Erythroblast (primary cell): Measurements from ENCODE around the gene VENTX.

Source experiments
- DNase-seq, 2 experiments: peaks; one replicate each; lab custom pipeline; 2025; lab: John Stamatoyannopoulos, UW
- GATA1 ChIP-seq: IDR thresholded peaks from 2 replicates; pipeline ENCODE4 v1.6.1; 2011; ENCODE audit warnings: low read depth, mild to moderate bottlenecking, control low read depth, low read length, moderate library complexity
- POLR2A ChIP-seq: IDR thresholded peaks from 2 replicates; pipeline ENCODE4 v1.6.1; 2011; ENCODE audit warnings: mild to moderate bottlenecking, low read length

Gene VENTX

GRCh38 chr10:133198621-133199487 is 38.8 kb upstream of the VENTX start:
- no peak for DNase-seq
- no peak for TF ChIP-seq GATA1
- no peak for TF ChIP-seq POLR2A

- TF ChIP-seq GATA1 (no peak), POLR2A (no peak)
- no peak for DNase-seq
Observed at GRCh38 chr10:133199488-133199885, 38.2 kb upstream of the VENTX start.

DNA sequence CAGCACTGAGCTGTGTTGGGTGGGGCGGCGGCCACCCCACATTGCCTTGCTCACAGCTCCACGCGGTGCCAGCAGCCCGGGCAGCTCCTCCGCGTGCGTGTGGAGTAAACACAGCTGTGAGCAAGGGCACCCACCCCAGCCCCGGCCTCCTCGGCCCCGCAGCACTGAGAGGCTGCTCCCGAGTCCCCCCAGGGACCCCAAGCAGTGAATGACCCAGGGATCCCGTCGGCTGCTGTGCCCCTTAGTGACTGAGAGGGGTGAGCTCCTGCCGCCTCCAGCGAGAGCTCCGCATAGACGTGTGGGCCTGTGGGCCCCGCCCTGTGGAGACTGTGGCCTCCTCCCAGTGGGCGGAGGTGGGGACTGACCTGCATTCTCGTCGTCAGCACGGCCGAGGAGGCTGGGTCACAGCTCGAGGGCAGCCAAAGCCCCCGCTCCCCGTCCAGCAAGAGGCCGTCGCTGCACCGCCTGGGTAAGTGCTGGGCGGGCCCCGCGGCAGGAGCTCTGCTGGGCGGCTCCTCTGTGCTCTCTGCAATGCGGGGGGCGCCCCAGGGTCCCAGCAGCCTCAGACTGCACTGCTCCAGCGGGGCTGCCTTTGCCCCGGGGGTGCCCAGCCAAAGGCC is 37.6 kb upstream of the VENTX start:
- no peak for TF ChIP-seq POLR2A
- no peak for TF ChIP-seq GATA1
- DNase-seq = no peak

DNA sequence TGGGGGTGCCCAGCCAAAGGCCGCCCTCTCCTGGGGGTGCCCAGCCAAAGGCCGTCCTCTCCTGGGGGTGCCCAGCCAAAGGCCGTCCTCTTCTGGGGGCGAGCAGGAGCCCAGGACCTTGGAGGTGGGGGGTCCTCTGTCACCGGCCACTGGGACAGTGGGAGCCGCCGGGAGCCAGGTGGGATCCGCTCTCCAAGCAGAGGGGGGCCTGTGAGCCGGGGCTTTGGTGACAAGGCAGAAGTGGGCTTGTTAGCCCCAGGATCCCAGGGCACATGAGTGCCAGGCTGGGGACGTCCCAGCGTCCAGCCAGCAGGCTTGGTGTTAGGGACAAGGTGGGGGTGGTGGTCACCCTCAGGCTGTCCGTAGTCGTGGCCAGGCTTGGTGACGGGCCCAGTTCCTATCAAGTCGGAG is 37.0 kb upstream of the VENTX start:
- TF ChIP-seq GATA1 (no peak), POLR2A (no peak)
- DNase-seq = no peak

DNA sequence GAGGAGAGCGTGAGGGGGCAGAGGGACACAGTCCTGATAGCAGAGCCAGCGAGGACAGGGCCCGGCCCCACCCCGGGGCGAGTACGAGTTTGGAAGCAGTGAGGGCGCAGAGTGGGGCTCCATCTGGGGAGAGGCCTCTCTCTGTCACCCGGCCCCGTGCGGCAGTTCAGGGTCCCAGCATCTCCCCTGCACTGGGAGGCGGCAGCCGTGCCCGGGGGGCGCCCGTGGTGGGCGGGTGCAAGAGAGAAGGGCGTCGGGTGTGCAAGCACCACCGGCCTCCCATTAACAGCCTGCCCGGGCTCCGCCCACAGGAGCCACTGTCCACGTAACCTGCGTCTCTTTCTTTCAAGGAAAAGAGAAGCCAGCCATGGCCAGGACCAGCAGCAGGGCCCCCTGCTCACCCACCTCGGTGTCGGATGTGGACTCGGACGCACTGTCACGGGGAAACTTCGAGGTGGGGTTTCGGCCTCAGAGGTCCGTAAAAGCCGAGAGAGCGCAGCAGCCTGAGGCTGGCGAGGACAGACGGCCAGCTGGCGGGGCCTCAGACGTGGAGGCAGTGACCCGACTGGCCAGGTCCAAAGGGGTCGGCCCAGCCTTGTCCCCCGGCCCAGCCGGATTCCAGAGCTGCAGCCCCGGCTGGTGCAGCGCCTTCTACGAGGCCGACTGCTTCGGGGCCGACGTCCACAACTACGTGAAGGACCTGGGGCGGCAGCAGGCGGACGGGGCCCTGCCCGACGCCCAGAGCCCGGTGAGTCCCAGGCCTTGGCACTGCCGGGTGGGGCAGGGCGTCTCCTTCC is 36.3 kb upstream of the VENTX start:
- DNase-seq = no peak
- TF ChIP-seq POLR2A (no peak), GATA1 (no peak)

GRCh38 chr10:133201948-133202725 is 35.5 kb upstream of the VENTX start:
- TF ChIP-seq GATA1 (no peak), POLR2A (no peak)
- DNase-seq = no peak

GRCh38 chr10:133202778-133203651 is 34.6 kb upstream of the VENTX start:
- no peak for DNase-seq

GRCh38 chr10:133203652-133204195 is 33.9 kb upstream of the VENTX start:
- DNase-seq = no peak

More at GRCh38 chr10:133202778-133203651, 34.6 kb upstream of the VENTX start:
- TF ChIP-seq POLR2A (no peak), GATA1 (no peak)

GRCh38 chr10:133204226-133205015 is 33.2 kb upstream of the VENTX start:
- TF ChIP-seq GATA1 (no peak), POLR2A (no peak)
- no peak for DNase-seq

More at GRCh38 chr10:133203652-133204195, 33.9 kb upstream of the VENTX start:
- TF ChIP-seq GATA1 (no peak), POLR2A (no peak)

- no peak for TF ChIP-seq GATA1
- TF ChIP-seq POLR2A = no peak
- DNase-seq = no peak
Observed at GRCh38 chr10:133205146-133205545, 32.5 kb upstream of the VENTX start.

DNA sequence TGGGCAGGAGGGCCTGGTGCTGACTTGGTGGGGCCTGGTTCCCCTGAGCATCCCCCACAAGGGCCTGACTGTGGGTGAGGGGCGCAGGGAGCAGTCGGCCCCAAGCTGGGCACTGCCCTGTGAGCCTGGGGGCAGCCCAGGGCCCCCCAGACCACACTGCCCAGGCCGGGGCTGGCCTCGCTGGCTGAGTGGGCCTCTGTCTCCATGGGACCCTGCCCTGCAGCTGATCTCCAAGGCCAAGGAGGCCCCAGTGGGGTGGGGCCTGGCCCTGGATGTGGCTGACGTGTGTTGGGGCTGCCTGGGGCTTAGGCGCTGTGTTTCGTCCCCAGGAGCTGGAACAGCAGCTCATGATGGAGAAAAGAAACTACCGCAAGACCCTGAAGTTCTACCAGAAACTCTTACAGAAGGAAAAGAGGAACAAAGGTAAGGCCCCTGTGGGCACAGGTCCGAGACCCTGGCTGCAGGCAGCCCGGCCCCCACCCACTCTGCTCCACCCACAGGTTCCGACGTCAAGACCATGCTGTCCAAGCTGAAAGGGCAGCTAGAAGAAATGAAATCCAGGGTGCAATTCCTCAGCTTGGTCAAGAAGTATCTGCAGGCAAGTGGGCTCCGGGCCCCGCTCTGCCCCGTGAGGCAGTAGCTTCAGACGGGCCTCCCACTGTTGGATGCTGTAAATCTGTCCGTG is 31.2 kb upstream of the VENTX start:
- DNase-seq = no peak
- no peak for TF ChIP-seq GATA1
- TF ChIP-seq POLR2A = no peak
